ENCODE data around the gene AKAP7.
A peak's percentile ranks its signal among the peaks of the same experiment; 100 is the strongest.

The AKAP7 gene

DNA sequence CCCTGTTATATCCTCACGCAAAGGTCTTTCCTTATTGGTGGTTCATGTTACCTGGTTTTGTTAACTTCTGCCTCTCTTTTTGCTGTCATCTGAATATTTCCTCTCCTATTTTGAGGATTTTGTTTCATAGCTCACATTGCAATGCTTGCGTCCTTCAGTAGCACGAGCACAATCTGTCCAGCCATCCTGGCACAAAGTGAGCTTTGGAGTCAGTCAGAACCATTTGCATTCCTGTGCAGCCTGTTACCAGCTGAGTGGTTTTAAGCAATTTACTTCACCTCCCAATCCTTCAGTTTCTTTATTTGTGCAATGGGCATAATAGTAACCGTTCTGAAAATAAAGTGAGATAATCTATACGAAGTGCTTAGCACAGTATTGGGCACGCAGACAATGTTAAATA is 42.7 kb downstream of the AKAP7 start:
- H2BK15ac ChIP-seq (replicated peaks; ENCODE audit: low read depth), result no peak overlapping the region
- no peak overlapping the region for H4K8ac ChIP-seq (ENCODE audit: low read depth, low read length)
- H3K4ac ChIP-seq (ENCODE audit: low read depth, low read length), result no peak overlapping the region
- no peak overlapping the region for H3K9ac ChIP-seq (ENCODE audit: low read length)
- H3K79me2 ChIP-seq (ENCODE audit: control insufficient read depth, insufficient read depth, low read length), result no peaks in the 10 kb centered on the region
- H3K36me3 ChIP-seq (ENCODE audit: control insufficient read depth, insufficient read depth, low read length), result no peaks in the 10 kb centered on the region
- no peak overlapping the region for H3K56ac ChIP-seq (ENCODE audit: low read length)
- no peak overlapping the region for H3K27ac ChIP-seq (ENCODE audit: low read depth, low read length)
- no peak for DNase-seq
- H3K18ac ChIP-seq (ENCODE audit: low read length), result no peak overlapping the region
- H3K23ac ChIP-seq (ENCODE audit: low read length), result no peak overlapping the region
- H3K4me1 ChIP-seq (ENCODE audit: control insufficient read depth, low read depth, low read length), result no peaks in the 10 kb centered on the region
- no peak overlapping the region for H2BK120ac ChIP-seq (ENCODE audit: low read depth, low read length)
- H3K4me2 ChIP-seq (ENCODE audit: low read length), result no peak overlapping the region
- no peaks in the 10 kb centered on the region for H3K27me3 ChIP-seq (ENCODE audit: insufficient read depth, low read length, poor library complexity)
- H3K4me3 ChIP-seq (ENCODE audit: low read length), result no peak overlapping the region
- H2AK5ac ChIP-seq (ENCODE audit: low read length), result no peak overlapping the region
- no CpG with 5 or more reads among the region's 6 CpGs for WGBS (ENCODE audit: extremely low coverage, insufficient coverage, low lambda C conversion rate)
- H2BK5ac ChIP-seq (ENCODE audit: low read length), result no peak overlapping the region
- H4K5ac ChIP-seq (ENCODE audit: low read length), result no peak overlapping the region
- no peaks in the 10 kb centered on the region for H3K79me1 ChIP-seq (ENCODE audit: low read length)

DNA sequence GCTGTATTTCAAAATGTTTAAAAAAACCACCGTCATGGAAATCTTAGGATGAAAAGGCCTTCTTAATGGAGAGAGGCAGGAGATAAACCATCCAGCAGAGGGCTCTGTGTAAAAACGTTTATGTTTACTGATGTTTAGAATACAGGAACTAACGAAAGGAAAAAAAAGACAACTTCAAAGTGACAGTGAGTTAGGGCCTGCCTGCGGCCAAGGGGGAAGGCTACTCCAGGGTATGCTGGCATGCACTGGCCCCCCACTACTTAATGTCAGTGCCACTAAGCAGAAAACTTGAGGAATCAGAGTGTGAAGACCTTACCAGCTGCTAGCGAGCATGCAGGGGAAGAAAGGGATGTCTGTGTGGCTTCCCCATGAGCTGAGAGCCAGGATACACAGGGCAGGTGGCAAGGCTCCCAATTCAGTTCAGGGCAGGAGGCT is 47.7 kb downstream of the AKAP7 start:
- H4K8ac ChIP-seq (ENCODE audit: low read depth, low read length), result no peak overlapping the region
- WGBS (ENCODE audit: extremely low coverage, insufficient coverage, low lambda C conversion rate), result no CpG with 5 or more reads among the region's 5 CpGs

DNA sequence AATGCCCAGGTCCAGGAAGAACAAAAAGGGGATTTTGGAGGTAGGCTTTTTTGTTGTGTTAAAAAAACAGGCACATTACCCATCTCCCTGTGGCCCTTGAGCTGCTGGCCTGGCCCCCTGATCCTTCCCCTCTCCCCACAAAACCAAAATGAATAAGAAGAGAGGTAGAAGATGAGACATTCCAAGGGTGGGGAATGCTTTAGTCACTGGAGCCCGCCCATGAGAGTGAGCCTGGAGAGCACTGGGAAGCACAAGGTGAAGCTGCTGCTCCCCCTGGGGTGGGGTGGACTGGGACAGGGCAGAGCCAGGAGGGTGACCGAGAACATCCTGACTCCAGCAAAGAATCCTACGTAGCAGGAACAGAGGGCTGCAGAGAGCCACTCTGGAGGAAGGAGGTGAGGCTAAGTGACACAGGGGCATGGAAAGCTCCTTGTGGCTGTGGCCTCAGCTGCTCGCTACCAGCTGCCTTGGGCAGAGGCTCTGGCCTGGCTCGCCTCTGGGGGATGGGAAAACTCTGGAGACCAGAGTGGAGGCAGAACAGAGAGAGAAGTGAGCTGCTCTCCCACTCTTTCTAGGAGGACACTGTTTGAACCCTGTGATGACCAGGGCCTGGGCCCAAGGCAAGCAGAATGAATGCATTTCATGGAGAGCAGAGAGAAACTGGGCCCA is 48.3 kb downstream of the AKAP7 start:
- no peak overlapping the region for H4K8ac ChIP-seq (ENCODE audit: low read depth, low read length)
- H3K4me1 ChIP-seq (ENCODE audit: control insufficient read depth, low read depth, low read length), result no peaks in the 10 kb centered on the region
- H3K79me1 ChIP-seq (ENCODE audit: low read length), result no peaks in the 10 kb centered on the region
- DNase-seq, result peak; percentile 41
- H2BK5ac ChIP-seq (ENCODE audit: low read length), result no peak overlapping the region
- no peak overlapping the region for H3K27ac ChIP-seq (ENCODE audit: low read depth, low read length)
- no peak overlapping the region for H3K4ac ChIP-seq (ENCODE audit: low read depth, low read length)
- no peaks in the 10 kb centered on the region for H3K27me3 ChIP-seq (ENCODE audit: insufficient read depth, low read length, poor library complexity)
- H2BK120ac ChIP-seq (ENCODE audit: low read depth, low read length), result no peak overlapping the region
- no peak overlapping the region for H2AK5ac ChIP-seq (ENCODE audit: low read length)
- H3K4me3 ChIP-seq (ENCODE audit: low read length), result no peak overlapping the region
- no peak overlapping the region for H3K4me2 ChIP-seq (ENCODE audit: low read length)
- H3K56ac ChIP-seq (ENCODE audit: low read length), result peak overlapping the region; percentile 62
- H2BK15ac ChIP-seq (replicated peaks; ENCODE audit: low read depth), result no peak overlapping the region
- H3K18ac ChIP-seq (ENCODE audit: low read length), result no peak overlapping the region
- H3K36me3 ChIP-seq (ENCODE audit: control insufficient read depth, insufficient read depth, low read length), result no peaks in the 10 kb centered on the region
- H4K5ac ChIP-seq (ENCODE audit: low read length), result no peak overlapping the region
- H3K9ac ChIP-seq (ENCODE audit: low read length), result no peak overlapping the region
- WGBS (ENCODE audit: extremely low coverage, insufficient coverage, low lambda C conversion rate), result no CpG with 5 or more reads among the region's 5 CpGs
- no peak overlapping the region for H3K23ac ChIP-seq (ENCODE audit: low read length)
- no peaks in the 10 kb centered on the region for H3K79me2 ChIP-seq (ENCODE audit: control insufficient read depth, insufficient read depth, low read length)

More for the DNA sequence above, 47.7 kb downstream of the AKAP7 start:
- H2BK5ac ChIP-seq (ENCODE audit: low read length), result no peak overlapping the region
- DNase-seq, result peak; percentile 77
- no peak overlapping the region for H3K23ac ChIP-seq (ENCODE audit: low read length)
- no peaks in the 10 kb centered on the region for H3K79me2 ChIP-seq (ENCODE audit: control insufficient read depth, insufficient read depth, low read length)
- no peak overlapping the region for H4K5ac ChIP-seq (ENCODE audit: low read length)
- H2BK15ac ChIP-seq (replicated peaks; ENCODE audit: low read depth), result no peak overlapping the region
- H3K79me1 ChIP-seq (ENCODE audit: low read length), result no peaks in the 10 kb centered on the region
- no peaks in the 10 kb centered on the region for H3K4me1 ChIP-seq (ENCODE audit: control insufficient read depth, low read depth, low read length)
- no peak overlapping the region for H3K4ac ChIP-seq (ENCODE audit: low read depth, low read length)
- no peaks in the 10 kb centered on the region for H3K27me3 ChIP-seq (ENCODE audit: insufficient read depth, low read length, poor library complexity)
- H3K36me3 ChIP-seq (ENCODE audit: control insufficient read depth, insufficient read depth, low read length), result no peaks in the 10 kb centered on the region
- H3K56ac ChIP-seq (ENCODE audit: low read length), result peak overlapping the region; percentile 6
- H3K9ac ChIP-seq (ENCODE audit: low read length), result no peak overlapping the region
- no peak overlapping the region for H2BK120ac ChIP-seq (ENCODE audit: low read depth, low read length)
- H3K18ac ChIP-seq (ENCODE audit: low read length), result no peak overlapping the region
- H3K4me2 ChIP-seq (ENCODE audit: low read length), result no peak overlapping the region
- no peak overlapping the region for H3K4me3 ChIP-seq (ENCODE audit: low read length)
- no peak overlapping the region for H3K27ac ChIP-seq (ENCODE audit: low read depth, low read length)
- no peak overlapping the region for H2AK5ac ChIP-seq (ENCODE audit: low read length)

DNA sequence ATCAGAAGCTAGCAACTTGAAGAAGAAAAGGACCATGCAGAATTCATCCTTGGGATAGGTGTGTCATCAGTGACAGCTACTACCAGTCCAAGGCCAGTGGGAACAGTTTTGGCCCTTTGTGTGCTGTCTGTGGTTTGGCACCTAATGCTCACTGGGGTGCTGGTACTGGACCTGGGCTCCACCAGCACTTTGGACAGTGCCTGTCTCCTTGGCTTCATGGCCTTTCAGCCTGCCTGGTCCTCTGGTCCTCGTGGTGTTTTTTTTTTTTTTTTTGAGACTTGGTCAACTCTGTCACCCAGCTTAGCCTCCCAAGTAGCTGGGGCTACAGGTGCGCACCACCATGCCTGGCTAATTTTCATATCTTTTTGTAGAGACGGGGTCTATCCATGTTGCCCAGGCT is 56.3 kb downstream of the AKAP7 start:
- no CpG with 5 or more reads among the region's 3 CpGs for WGBS (ENCODE audit: extremely low coverage, insufficient coverage, low lambda C conversion rate)
- H3K56ac ChIP-seq (ENCODE audit: low read length), result no peak overlapping the region

DNA sequence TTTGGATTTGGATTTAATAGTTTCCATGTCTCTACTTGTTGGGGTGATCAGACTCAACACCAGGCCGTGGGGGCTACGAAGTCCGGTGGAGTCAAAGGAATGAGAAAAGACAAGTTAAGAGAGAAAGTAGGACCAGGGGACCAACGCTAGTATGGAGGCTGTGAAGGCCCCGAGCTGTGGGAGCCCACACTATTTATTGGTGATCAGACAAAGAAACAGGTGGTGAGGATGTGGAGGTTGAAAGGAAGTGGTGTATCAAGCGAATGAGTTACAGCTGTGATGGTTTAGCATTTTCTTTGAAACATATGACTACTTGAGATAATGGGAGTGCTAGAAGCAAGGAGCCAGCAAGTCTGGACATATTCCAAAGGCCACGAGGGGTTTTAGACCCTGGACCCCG is 62.4 kb downstream of the AKAP7 start:
- no peaks in the 10 kb centered on the region for H3K79me1 ChIP-seq (ENCODE audit: low read length)
- H2BK120ac ChIP-seq (ENCODE audit: low read depth, low read length), result no peak overlapping the region
- H3K4ac ChIP-seq (ENCODE audit: low read depth, low read length), result no peak overlapping the region
- no peaks in the 10 kb centered on the region for H3K79me2 ChIP-seq (ENCODE audit: control insufficient read depth, insufficient read depth, low read length)
- H4K5ac ChIP-seq (ENCODE audit: low read length), result no peak overlapping the region
- H2AK5ac ChIP-seq (ENCODE audit: low read length), result no peak overlapping the region
- H3K9ac ChIP-seq (ENCODE audit: low read length), result no peak overlapping the region
- no peak overlapping the region for H2BK15ac ChIP-seq (replicated peaks; ENCODE audit: low read depth)
- no peak overlapping the region for H3K27ac ChIP-seq (ENCODE audit: low read depth, low read length)
- WGBS (ENCODE audit: extremely low coverage, insufficient coverage, low lambda C conversion rate), result no CpG with 5 or more reads among the region's 8 CpGs
- no peaks in the 10 kb centered on the region for H3K27me3 ChIP-seq (ENCODE audit: insufficient read depth, low read length, poor library complexity)
- H3K23ac ChIP-seq (ENCODE audit: low read length), result no peak overlapping the region
- H3K4me2 ChIP-seq (ENCODE audit: low read length), result no peak overlapping the region
- H3K4me3 ChIP-seq (ENCODE audit: low read length), result no peak overlapping the region
- no peaks in the 10 kb centered on the region for H3K4me1 ChIP-seq (ENCODE audit: control insufficient read depth, low read depth, low read length)
- H3K36me3 ChIP-seq (ENCODE audit: control insufficient read depth, insufficient read depth, low read length), result no peaks in the 10 kb centered on the region
- H3K56ac ChIP-seq (ENCODE audit: low read length), result no peak overlapping the region
- H4K8ac ChIP-seq (ENCODE audit: low read depth, low read length), result no peak overlapping the region
- H3K18ac ChIP-seq (ENCODE audit: low read length), result no peak overlapping the region
- no peak overlapping the region for H2BK5ac ChIP-seq (ENCODE audit: low read length)
- DNase-seq, result no peak

More for the DNA sequence above, 56.3 kb downstream of the AKAP7 start:
- Histone ChIP-seq H2BK15ac (replicated peaks; ENCODE audit: low read depth) (no peak overlapping the region), H3K4me3 (ENCODE audit: low read length) (no peak overlapping the region), H3K4ac (ENCODE audit: low read depth, low read length) (no peak overlapping the region), H3K27me3 (ENCODE audit: insufficient read depth, low read length, poor library complexity) (no peaks in the 10 kb centered on the region), H4K8ac (ENCODE audit: low read depth, low read length) (no peak overlapping the region), H3K18ac (ENCODE audit: low read length) (no peak overlapping the region), H2BK5ac (ENCODE audit: low read length) (no peak overlapping the region), H3K9ac (ENCODE audit: low read length) (no peak overlapping the region), H2BK120ac (ENCODE audit: low read depth, low read length) (no peak overlapping the region), H3K79me1 (ENCODE audit: low read length) (no peaks in the 10 kb centered on the region), H3K23ac (ENCODE audit: low read length) (no peak overlapping the region), H3K27ac (ENCODE audit: low read depth, low read length) (no peak overlapping the region), H2AK5ac (ENCODE audit: low read length) (no peak overlapping the region), H3K4me2 (ENCODE audit: low read length) (no peak overlapping the region), H3K4me1 (ENCODE audit: control insufficient read depth, low read depth, low read length) (no peaks in the 10 kb centered on the region), H3K79me2 (ENCODE audit: control insufficient read depth, insufficient read depth, low read length) (no peaks in the 10 kb centered on the region), H3K36me3 (ENCODE audit: control insufficient read depth, insufficient read depth, low read length) (no peaks in the 10 kb centered on the region), H4K5ac (ENCODE audit: low read length) (no peak overlapping the region)
- DNase-seq, result no peak
